Adrenal gland (tissue), 12 donors: ENCODE measurements around the gene ARFGEF3. TPM values are rescaled to one million over a fixed set of nuclear protein-coding genes. Genes with fewer than 3 reads are reported as not detected.

Source experiments
- DNase-seq, 7 donors: peaks; one replicate each; pipeline ENCODE4 v3.0.0-alpha.2; 2019 to 2020
- H3K27ac ChIP-seq, 5 donors: fragments of 200-600 bp; sonication (generic) in 4 of 5; 1 replicate in 3 of 5; 2 replicates in 2 of 5; pipeline versions ENCODE4 v1.5.1 to v1.8.0; 2016 to 2020; ENCODE audit warnings: mild to moderate bottlenecking in 1 of 5
- H3K27me3 ChIP-seq: fragments of 200-600 bp; 2 replicates; pipeline ENCODE4 v1.8.0; 2021
- H3K36me3 ChIP-seq, 2 donors: fragments of 200-600 bp; replicated peaks in 1 of 2; 1 replicate in 1 of 2; 2 replicates in 1 of 2; pipeline versions ENCODE4 v1.5.1 to v1.8.0; 2018 to 2022
- H3K4me1 ChIP-seq, 2 donors: fragments of 200-600 bp; replicated peaks in 1 of 2; 1 replicate in 1 of 2; 2 replicates in 1 of 2; pipeline versions ENCODE4 v1.5.1 to v1.8.0; 2018 to 2021
- H3K4me3 ChIP-seq, 4 donors: fragments of 200-600 bp; sonication (generic) in 3 of 4; one replicate each; pipeline ENCODE4 v1.5.1; 2016 to 2018
- H3K9me3 ChIP-seq, 3 donors: fragments of 200-600 bp; sonication (generic) in 1 of 3; replicated peaks in 1 of 3; 1 replicate in 2 of 3; 2 replicates in 1 of 3; pipeline versions ENCODE4 v1.5.1 to v1.8.0; 2016 to 2021
- CTCF ChIP-seq, 6 experiments: fragments of 450-650 bp in 4 of 6; fragments of 200-600 bp in 2 of 6; sonication (generic) in 1 of 6; IDR thresholded peaks; 1 replicate in 5 of 6; 2 replicates in 1 of 6; pipeline versions ENCODE4 v1.5.1 to v1.8.0; 2016 to 2021; ENCODE audit warnings: antibody characterized with exemption in 6 of 6, mild to moderate bottlenecking in 2 of 6, moderate library complexity in 1 of 6
- POLR2A ChIP-seq, 2 donors: fragments of 450-650 bp; IDR thresholded peaks; one replicate each; pipeline ENCODE4 v1.6.1; 2017; ENCODE audit warnings: antibody characterized with exemption in 2 of 2, mild to moderate bottlenecking in 2 of 2, moderate library complexity in 1 of 2
- WGBS, 4 donors: extraction: QIAGEN DNeasy Blood & Tissue Kit in 2 of 4; methylation state at CpG; one replicate each; pipeline versions ENCODE4 v1.1.5 to v1.1.7; 2013 to 2017; 5-methylcytosine and 5-hydroxymethylcytosine counted together
- intact Hi-C, 2 donors: fragments of 100-400 bp; cut with DNase I; formaldehyde crosslinking; loops; one replicate each; pipeline versions ENCODE4 v1.14.1 to v1.15.0; 2022 to 2023
- polyA plus RNA-seq, 3 donors: library from polyadenylated mRNA; stranded (reverse); fragments of 200-250 nt in 2 of 3; fragments of 350-450 nt in 1 of 3; fragmentation: Illumina TruSeq in 1 of 3; extraction: RNeasy Lipid Tissue Mini Kit (QIAGEN cat#74804) in 1 of 3; gene quantifications; one replicate each; pipeline ENCODE4 v1.2.3, GENCODE V29; 2013 to 2014
- total RNA-seq, 9 donors: library from RNA; depleted of rRNA in 4 of 9; stranded (reverse); fragments of >200 nt in 4 of 9; fragments of 120-200 nt in 1 of 9; fragmentation: NEBNext Ultra II Directional in 1 of 9; extraction: Animal tissue kit (Norgen Biotek cat#: 25700) in 1 of 9; gene quantifications; one replicate each; pipeline versions ENCODE4 v1.1.0 to v1.2.4, GENCODE V29; 2013 to 2023
- donor health status: healthy with polysubstance abuse.
- donor health status: Bipolar disorder and iron deficiency.
- donor health status: DM: yes; HTN: yes; CAD: no.
- donor health status: DM: no; HTN: no; CAD: no.
- donor health status: DM: no; HTN: no; CAD: no.
- donor health status: DM: yes; HTN: yes; CAD: no.

The ARFGEF3 gene
- total and polyA plus RNA-seq, 12 donors: 0.06 to 10.9 (median 0.91) TPM; not detected in 1

GRCh38 chr6:138264372-138264880 lies 102.7 kb downstream of the ARFGEF3 start:
- no peak overlapping the region for H3K27ac ChIP-seq
- DNase-seq: no peak
- no peaks in the 10 kb centered on the region for H3K4me1 ChIP-seq
- TF ChIP-seq CTCF (IDR thresholded peaks at IDR 0.05) (no peak), POLR2A (IDR thresholded peaks at IDR 0.05) (no peak)
- no peak overlapping the region for H3K4me3 ChIP-seq
- H3K36me3 ChIP-seq: no peaks in the 10 kb centered on the region
- H3K9me3 ChIP-seq: no peaks in the 10 kb centered on the region
- peaks cover 6% of the 10 kb centered on the region for H3K27me3 ChIP-seq
- intact Hi-C loops: no loop called here

- DNase-seq: no peak
- Histone ChIP-seq H3K4me3 (no peak overlapping the region), H3K27ac (no peak overlapping the region), H3K9me3 (no peaks in the 10 kb centered on the region), H3K4me1 (no peaks in the 10 kb centered on the region), H3K27me3 (peaks cover 10% of the 10 kb centered on the region), H3K36me3 (no peaks in the 10 kb centered on the region)
- 68 to 89% (median 82%) methylated on average over 3 of the region's 3 CpGs for WGBS, 4 donors
- TF ChIP-seq CTCF (IDR thresholded peaks at IDR 0.05): no peak
- TF ChIP-seq POLR2A (IDR thresholded peaks at IDR 0.05): no peak
- intact Hi-C loops: no loop called here
These were observed 104.4 kb downstream of the ARFGEF3 start for GRCh38 chr6:138266095-138266494.

DNA sequence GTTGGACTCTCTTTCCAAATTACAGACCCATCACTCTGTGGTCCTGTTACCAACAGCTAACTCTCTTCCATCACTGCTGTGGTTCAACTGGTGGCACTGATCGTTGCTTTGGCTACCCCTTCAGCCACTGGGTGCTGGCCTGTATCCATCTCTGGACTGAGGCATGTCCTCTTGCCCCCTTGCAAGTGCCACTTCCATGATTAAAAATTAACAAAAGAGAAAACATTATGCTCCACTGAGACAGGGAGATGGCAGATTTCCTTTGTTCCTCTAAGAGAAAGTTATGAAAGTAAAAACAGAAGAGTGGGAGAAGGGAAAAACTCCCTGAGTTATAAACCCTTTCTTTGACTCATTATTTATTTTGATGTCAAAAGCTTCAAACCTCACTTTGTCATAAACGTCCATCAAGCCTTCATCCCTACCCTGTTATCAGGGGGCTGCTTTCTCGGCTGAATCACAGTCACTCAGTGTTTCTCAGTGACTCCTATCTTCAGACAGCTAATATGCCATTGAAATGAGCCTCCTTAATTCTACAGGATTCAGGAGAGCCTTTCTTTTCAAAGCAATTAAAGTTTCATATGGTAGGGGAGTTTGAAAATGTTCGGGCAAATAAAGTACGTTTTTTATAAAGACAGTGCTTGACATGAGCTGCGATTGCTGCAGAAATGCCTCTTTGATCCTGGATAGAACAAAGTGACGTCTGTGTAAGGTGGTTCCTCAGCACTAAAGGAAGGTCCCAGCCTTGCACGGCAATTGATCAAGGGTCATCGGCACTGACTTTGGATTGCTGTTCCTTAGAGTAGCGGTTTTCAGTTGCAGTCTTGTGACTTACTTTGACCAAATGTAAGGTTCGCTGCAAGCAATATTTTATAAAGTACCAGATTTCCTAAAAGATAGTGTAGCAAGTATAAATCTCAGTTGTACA lies 106.5 kb downstream of the ARFGEF3 start:
- H3K4me1 ChIP-seq: no peaks in the 10 kb centered on the region
- WGBS, 4 donors: 63 to 77% (median 67%) methylated on average over 11 of the region's 11 CpGs
- TF ChIP-seq POLR2A (IDR thresholded peaks at IDR 0.05) (no peak), CTCF (IDR thresholded peaks at IDR 0.05) (no peak)
- no peak overlapping the region for H3K4me3 ChIP-seq
- no peaks in the 10 kb centered on the region for H3K9me3 ChIP-seq
- no peak overlapping the region for H3K27ac ChIP-seq
- no peaks in the 10 kb centered on the region for H3K36me3 ChIP-seq
- no peak for DNase-seq
- peaks cover 10% of the 10 kb centered on the region for H3K27me3 ChIP-seq
- intact Hi-C loops: no loop called here

DNA sequence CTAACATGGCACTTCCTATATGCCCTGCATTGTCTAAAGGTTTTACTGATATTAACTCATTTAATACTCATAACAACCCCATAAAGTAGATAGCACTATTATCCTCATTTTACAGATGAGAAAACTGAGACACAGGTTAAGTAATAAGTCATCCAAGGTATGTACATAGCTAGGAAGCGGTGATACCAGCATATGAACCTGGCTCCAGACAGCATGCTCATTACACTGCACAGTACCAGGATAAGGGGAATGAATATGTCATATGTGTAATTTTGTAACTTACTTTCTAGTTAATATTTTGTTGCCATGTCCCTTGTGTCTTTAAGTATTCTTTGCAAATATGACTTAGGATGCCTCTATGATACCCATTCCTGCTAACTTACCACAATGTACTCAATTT lies 109.7 kb downstream of the ARFGEF3 start:
- Histone ChIP-seq H3K36me3 (no peaks in the 10 kb centered on the region), H3K4me3 (no peak overlapping the region), H3K9me3 (no peaks in the 10 kb centered on the region), H3K4me1 (no peaks in the 10 kb centered on the region), H3K27me3 (peaks cover 10% of the 10 kb centered on the region), H3K27ac (no peak overlapping the region)
- no peak for TF ChIP-seq POLR2A (IDR thresholded peaks at IDR 0.05)
- no peak for TF ChIP-seq CTCF (IDR thresholded peaks at IDR 0.05)
- WGBS, 4 donors: 93 to 100% (median 96%) methylated on average over 1 of the region's 1 CpG
- intact Hi-C loops: no loop called here
- no peak for DNase-seq
